Measurements from ENCODE around the gene CRNN. TPM values are rescaled to one million over a fixed set of nuclear protein-coding genes. Genes with fewer than 3 reads are reported as not detected.

Gene CRNN
- total and polyA plus RNA-seq, 3 donors from 2014 or later: 0.16 to 0.43 TPM; not detected in 1

- WGBS, 2 donors: 92 to 93% methylated on average over 4 of the region's 4 CpGs
- Histone ChIP-seq H3K4me3 (no peak overlapping the region), H3K27me3 (no peaks in the 10 kb centered on the region), H3K9me3 (no peaks in the 10 kb centered on the region), H3K27ac (no peak overlapping the region), H3K36me3 (ENCODE audit: low read depth, missing control alignments) (no peaks in the 10 kb centered on the region), H3K4me1 (no peaks in the 10 kb centered on the region)
- TF ChIP-seq POLR2A (IDR thresholded peaks at IDR 0.05) (no peak), CTCF (IDR thresholded peaks at IDR 0.05) (no peak)
- no peak for DNase-seq
- intact Hi-C loops (cut with DNase I; ENCODE audit: low total_unique reads): no loop called here
Measured at GRCh38 chr1:152408664-152409063, 5.4 kb downstream of the CRNN start.

GRCh38 chr1:152398812-152399698, 15.0 kb downstream of the CRNN start:
- Histone ChIP-seq H3K4me1 (no peaks in the 10 kb centered on the region), H3K9me3 (no peaks in the 10 kb centered on the region), H3K27me3 (no peaks in the 10 kb centered on the region), H3K27ac (no peak overlapping the region), H3K36me3 (ENCODE audit: low read depth, missing control alignments) (no peaks in the 10 kb centered on the region), H3K4me3 (no peak overlapping the region)
- intact Hi-C loops (cut with DNase I; ENCODE audit: low total_unique reads): no loop called here
- DNase-seq: no peak
- TF ChIP-seq POLR2A (IDR thresholded peaks at IDR 0.05) (no peak), CTCF (IDR thresholded peaks at IDR 0.05) (no peak)
- 38 to 59% methylated on average over 7 to 8 of the region's 8 CpGs for WGBS, 2 donors

DNA sequence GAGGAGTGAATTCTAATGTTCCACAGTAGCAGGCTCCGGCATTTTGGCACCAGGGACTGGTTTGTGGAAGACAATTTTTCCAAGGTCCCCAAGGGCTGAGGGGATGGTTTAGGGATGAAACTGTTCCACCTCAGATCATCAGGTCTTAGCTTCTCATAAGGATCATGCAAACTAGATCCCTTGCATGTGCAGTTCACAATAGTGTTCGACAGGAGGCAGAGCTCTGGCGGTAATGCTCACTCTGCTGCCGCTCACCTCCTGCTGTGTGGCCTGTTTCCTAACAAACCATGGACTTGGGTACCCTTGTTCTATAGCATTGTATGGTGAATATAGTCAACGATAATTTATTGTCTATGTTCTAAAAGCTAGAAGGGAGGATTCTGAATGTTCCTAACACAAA, 16.6 kb downstream of the CRNN start:
- Histone ChIP-seq H3K27me3 (no peaks in the 10 kb centered on the region), H3K36me3 (ENCODE audit: low read depth, missing control alignments) (no peaks in the 10 kb centered on the region), H3K9me3 (no peaks in the 10 kb centered on the region), H3K4me3 (no peak overlapping the region), H3K27ac (no peak overlapping the region), H3K4me1 (no peaks in the 10 kb centered on the region)
- intact Hi-C loops (cut with DNase I; ENCODE audit: low total_unique reads): no loop called here
- 70 to 87% methylated on average over 5 of the region's 5 CpGs for whole genome bisulfite sequencing, 2 donors
- TF ChIP-seq POLR2A (IDR thresholded peaks at IDR 0.05) (no peak), CTCF (IDR thresholded peaks at IDR 0.05) (no peak)
- DNase-seq: no peak

DNA sequence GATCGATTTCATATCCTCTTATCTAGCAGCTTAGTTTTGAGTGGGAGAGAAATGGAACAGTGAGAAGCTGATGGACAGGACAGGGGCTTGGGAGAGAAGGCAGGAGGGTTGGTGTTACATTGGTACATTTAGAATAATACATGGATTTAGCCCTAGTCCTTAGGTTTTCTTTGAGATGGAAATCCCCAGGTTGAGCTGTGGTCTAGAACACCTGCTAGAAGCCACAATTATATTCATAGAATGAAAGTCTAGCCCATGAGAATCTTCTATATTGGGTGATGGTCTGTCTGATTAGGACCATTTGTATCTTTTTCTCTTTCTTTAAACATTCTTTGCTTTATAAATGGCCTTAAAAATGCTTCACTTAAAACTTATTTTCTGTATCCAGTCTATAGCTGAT, 19.9 kb downstream of the CRNN start:
- intact Hi-C loops (cut with DNase I; ENCODE audit: low total_unique reads): no loop called here

More for the DNA sequence above, 19.9 kb downstream of the CRNN start:
- WGBS, 2 donors: 53 to 62% methylated on average over 1 of the region's 1 CpG
- Histone ChIP-seq H3K27ac (no peak overlapping the region), H3K4me1 (no peaks in the 10 kb centered on the region), H3K4me3 (no peak overlapping the region), H3K9me3 (no peaks in the 10 kb centered on the region), H3K36me3 (ENCODE audit: low read depth, missing control alignments) (no peaks in the 10 kb centered on the region), H3K27me3 (no peaks in the 10 kb centered on the region)
- TF ChIP-seq CTCF (IDR thresholded peaks at IDR 0.05) (no peak), POLR2A (IDR thresholded peaks at IDR 0.05) (no peak)
- no peak for DNase-seq
